ENCODE measurements around the gene TUBG2.

The TUBG2 gene

DNA sequence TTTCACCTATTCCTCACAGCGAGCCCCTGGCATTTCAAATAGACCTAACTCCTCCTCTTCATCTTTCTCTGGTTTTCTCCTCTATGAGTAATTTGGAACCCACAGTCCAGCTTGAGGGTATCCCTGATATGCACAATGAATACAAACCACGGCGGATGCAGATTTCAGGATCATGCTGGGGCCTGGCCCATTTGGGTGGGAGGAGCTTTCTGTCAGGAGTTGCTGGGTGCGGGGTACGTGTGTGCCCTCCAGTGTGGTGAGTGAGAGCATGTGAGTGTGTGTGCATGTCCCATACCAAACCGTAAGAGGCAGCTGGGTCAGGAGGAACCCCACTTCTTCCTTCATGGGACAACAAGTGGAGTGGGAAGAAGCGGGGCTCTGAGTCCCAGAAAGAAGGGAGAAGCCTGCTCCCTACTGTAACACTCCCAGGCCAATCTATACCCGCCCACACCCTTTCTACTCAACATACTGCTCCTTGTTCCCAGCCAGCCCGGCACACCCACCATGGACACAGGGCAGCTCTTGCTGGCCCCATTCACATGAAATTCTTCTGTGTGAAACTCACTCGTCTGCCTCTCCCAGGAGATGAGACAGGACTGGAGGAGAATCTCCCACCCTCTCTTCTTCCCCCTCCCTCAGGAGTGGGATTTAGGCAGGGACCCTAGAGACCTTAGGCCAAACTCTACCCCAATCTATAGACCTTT is 41.7 kb downstream of the TUBG2 start:
- DNase-seq = no peak

DNA sequence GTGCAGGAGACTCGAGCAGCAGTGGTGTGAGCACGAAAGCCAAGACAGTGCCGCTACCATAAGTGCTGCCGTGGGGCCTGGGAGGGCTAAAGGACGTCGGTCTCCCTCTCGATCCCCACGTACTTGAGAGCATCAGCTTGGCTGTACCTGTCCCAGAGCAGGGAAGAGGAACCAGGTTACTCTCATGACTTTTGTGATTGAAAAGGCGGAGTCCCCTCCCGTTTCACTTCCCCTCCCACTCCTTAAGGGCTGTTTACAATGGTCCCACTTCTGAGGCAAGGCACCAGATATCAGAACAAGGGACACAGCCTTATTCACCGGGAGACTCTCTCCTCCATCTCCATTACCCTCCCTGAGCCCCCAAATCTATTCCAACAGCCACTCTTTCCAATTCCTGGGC is 43.4 kb downstream of the TUBG2 start:
- no peak for DNase-seq

DNA sequence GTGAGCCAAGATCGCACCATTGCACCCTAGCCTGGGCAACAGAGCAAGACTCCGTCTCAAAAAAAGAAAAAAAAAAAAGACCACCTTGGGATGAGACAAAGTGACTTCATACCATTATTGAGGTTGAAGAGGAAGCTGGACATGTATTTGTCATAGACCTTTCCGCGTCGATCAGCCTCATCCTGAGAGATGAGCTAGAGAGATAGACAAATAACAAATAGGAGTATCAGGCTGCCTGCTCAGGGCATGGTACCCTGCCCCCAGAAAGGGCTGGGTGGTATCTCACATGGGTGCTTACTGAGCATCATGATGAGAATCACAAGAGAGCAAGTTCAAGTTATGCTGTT is 45.4 kb downstream of the TUBG2 start:
- DNase-seq = no peak

DNA sequence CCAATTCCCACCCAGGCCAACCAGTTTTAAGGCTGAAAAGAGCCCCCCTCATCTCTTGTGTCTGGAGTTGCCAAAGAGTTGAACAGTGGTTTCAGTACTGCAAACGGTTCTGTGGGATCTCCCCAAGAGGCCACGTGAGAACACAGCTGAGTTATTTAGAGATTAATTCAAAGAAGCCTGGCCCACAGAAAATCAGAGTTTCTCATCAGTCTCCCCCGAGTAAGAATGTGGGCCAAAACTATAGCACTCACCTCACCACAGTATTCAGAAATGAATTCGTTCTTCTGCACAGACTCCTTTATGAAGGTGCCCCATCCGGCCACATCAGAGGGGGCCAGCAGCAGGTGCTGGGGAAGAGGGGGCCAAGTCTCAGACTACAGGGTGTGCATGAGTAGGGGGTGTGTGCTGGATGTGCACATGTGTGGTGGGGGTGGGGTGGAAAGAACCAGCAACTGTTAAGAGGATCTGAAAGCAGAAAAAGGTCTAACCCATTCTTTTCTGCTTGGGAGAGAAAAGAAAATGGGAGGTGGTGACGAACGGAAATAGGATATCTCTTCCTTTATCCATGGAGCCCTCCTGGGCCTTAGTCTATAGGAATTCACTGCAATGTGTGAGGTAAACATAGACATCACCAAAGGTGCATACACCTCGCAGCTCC is 45.9 kb downstream of the TUBG2 start:
- DNase-seq = no peak

DNA sequence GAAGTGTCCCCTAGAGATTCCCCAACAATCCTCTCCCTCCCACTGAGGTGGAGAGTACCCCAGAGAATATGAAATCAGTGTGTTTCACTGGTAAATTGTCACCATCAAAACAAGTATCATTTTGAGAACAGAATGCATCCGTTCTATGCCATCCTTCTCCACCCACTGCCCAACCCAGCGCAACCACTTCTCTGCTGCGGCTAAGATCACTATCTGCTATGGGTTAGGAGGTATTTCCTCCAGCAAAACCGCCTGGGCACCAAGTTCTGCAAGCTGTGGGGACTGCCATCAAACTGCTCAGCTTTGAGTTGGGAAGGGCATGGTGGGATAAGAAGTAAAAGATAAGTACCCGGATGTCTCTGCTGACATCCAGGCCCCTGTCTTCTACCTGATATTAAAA is 47.6 kb downstream of the TUBG2 start:
- DNase-seq = no peak

DNA sequence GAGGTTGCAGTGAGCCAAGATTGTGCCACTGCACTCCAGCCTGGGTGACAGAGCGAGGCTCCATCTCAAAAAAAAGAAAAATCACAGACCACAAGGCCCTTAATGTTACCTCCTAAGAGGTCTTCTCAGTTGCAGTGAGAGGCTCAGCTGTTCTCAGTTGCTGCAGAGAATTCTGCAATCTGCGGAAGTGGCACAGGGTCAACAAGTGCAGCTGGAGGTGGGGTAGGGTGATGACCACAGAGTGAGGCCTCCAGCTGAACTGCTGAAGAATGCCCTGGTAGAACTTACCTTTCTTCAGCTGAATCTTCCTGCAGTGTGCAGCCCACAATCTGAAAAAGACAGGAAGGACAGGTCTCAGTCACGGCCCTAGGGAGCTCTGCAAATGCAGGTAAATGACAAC is 49.5 kb downstream of the TUBG2 start:
- DNase-seq = no peak

DNA sequence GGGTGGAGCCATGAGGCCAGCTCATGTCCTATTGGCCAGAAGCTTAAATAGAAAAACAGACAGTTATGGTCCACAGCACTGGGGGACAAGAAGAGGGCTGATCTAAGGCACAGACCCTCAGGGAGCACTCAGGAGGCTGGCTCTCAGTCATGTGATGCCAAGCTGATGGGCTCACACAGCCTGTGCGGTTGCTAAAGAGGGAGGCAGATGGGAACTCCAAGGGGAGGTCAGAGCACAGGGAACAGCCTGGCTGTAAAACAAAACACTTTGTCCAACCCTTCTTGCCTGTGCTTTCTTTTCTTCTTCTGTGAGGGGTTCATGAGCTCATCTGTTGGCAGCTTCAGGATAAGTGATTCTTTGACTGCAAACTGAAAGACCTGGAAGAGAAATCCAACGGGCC is 50.5 kb downstream of the TUBG2 start:
- no peak for DNase-seq
